ENCODE measurements around the gene TOP2B.

Gene TOP2B, protein sequence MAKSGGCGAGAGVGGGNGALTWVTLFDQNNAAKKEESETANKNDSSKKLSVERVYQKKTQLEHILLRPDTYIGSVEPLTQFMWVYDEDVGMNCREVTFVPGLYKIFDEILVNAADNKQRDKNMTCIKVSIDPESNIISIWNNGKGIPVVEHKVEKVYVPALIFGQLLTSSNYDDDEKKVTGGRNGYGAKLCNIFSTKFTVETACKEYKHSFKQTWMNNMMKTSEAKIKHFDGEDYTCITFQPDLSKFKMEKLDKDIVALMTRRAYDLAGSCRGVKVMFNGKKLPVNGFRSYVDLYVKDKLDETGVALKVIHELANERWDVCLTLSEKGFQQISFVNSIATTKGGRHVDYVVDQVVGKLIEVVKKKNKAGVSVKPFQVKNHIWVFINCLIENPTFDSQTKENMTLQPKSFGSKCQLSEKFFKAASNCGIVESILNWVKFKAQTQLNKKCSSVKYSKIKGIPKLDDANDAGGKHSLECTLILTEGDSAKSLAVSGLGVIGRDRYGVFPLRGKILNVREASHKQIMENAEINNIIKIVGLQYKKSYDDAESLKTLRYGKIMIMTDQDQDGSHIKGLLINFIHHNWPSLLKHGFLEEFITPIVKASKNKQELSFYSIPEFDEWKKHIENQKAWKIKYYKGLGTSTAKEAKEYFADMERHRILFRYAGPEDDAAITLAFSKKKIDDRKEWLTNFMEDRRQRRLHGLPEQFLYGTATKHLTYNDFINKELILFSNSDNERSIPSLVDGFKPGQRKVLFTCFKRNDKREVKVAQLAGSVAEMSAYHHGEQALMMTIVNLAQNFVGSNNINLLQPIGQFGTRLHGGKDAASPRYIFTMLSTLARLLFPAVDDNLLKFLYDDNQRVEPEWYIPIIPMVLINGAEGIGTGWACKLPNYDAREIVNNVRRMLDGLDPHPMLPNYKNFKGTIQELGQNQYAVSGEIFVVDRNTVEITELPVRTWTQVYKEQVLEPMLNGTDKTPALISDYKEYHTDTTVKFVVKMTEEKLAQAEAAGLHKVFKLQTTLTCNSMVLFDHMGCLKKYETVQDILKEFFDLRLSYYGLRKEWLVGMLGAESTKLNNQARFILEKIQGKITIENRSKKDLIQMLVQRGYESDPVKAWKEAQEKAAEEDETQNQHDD (N-terminal part only)

DNA sequence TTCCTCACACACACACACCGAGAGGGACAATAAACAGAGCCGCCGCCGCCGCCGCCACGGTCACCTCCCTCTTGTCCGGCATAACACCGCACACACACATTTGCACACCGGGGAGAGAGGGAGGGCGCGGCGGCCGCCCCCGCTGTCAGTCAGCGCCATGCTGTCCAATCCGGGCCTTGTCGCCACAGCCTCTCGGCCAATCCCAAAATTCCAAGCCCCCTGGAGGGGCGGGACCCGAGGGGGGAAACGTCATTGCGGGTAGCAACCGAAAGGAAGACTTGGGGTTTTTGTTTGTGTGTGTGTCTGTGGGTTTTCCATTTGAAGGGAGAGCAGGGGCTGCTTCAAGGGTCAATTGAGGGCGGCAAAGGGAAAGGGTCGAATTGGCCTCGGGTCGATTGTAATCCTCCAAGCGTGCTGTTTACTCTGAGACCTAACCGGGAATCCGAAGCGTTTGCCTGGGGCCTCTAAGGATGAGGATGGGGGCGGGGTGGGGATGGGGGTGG lies at the start of gene TOP2B:
Gene TOP2B, minus strand, starts transcription at position 96 of the 503 bp plus-strand sequence. CDS start 610 bp downstream, outside the sequence.
- DNase-seq: peak; percentile 94

DNA sequence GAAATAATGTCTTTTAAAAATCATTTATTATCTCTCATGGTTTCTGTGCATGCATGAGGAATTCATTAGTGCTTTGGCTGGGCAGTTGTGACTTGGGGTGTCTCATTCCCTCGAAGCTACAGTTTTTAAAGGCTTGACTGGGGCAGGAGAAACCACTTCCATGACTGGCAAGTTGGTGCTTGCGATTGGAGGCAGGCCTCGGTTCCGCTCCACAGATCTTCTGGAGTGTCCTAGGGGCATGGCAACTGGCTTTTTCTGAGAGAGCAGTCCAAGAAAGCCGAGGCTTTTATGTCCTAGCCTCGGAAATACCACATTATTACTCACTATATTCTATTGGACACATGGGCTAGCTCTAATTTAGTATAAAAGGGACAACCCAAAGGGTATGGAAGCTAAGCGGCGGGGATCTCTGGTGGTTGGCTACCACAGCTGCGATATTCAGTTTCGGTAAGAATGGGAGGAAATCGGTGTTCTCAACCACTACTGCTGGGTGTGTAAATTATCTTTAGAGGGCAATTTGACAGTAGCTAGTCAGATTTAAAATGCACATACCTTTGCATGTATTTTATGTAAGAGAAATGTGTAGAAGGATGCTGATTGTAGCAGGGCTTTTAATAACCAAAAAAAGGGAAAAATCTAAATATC lies 48.8 kb upstream of the TOP2B start:
- DNase-seq: no peak

DNA sequence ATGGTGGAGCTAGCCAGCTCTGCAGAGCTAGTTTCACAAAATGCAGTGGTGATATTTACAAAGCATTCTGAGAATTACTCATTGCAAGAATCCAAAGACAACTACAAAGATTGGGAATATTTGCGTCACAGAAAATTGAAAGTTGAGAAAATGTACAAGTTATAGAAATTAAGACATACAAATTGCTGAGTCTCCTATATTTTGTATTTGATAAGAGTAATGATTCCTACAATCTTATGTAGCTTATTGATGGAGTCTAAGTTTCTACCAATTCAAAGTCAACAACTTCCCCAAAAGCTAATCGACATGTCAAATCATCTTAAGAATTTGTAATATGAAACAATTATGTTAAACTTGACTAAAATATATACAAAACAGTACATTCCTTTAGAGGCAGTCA lies 46.4 kb upstream of the TOP2B start:
- no peak for DNase-seq

DNA sequence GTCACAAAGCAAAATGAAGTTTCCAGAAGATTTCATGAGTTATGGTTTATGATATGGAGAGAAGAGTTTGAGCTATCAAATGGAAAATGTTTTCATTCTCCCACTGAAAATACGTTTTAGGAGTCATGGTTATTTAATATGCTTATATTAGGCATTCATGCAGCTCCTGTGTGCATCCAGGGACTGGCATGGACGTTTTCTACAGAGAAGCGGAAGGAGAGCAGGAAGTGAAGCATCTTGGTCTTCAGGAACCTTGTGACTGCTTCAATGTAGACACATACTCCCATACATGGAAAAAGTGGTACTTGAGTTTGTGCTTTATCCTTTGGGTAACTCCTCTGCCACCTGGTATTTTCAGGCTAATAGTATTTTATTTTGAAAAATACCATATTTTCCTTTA lies 43.3 kb upstream of the TOP2B start:
- no peak for DNase-seq

DNA sequence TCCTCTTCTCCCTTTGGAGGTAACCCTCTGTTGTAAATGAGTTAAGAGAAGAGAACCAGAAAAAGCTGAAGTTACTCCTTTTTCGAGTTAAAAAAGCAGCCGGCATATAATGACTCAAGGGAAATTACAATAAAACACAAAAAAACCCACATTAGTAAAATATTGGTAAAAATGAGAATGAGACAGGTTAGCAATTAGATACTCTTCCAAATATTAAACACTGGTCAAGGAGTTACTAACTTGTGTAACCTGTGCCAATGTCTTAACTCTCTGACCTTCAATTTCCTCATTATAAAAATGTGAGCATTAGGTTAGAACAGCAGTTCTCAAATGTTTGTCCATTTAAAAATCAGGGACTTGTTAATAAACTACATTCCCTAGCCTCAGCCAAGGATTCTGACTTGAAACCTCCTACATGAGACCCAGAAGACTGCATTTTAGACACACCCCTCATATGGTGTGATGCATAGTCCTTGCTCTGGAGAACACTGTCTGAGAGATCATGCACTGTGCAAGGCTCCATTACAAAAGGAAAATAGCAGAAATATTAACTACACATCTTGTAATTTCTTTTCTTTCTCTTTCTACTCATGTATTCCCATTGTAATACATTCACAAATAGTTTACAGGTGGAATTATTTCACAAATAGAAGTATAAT lies 42.7 kb upstream of the TOP2B start:
- DNase-seq: no peak

DNA sequence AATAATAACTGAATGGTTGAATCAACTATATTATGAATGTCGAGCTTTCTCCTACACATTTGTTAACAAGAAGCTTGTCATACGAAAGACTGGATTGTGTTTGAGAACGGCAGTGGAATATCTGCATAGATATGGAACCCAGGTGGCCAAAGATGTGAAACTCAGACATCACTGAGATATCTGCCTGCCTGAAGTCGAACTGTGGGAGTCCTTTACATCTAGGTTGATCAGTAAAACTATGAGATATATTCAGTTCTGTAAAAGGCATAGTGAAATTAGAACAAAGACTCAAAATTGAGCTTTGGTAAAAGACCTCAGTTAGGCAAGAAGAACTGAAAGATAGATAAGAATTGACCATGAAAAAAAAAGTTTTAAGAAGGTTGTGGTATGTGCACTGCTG lies 41.5 kb upstream of the TOP2B start:
- DNase-seq: no peak

DNA sequence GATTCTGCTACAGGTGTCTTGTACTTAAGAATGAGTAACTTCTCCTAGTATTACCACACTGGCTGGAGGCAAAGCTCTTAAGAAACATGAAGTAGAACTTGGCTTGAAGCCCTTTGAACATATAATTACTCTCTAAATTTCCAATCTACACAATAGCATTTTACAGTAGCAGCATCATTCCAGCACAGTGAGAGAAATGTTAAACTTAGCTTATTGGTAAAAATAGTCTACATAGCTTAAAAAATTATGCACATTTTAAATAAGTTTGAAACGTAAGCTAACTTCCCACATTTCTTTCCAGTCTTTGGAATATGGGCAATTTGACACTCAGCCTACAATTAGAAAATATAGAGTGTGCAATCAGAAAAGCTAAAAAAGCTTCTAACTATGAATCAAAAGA lies 32.8 kb upstream of the TOP2B start:
- DNase-seq: no peak

DNA sequence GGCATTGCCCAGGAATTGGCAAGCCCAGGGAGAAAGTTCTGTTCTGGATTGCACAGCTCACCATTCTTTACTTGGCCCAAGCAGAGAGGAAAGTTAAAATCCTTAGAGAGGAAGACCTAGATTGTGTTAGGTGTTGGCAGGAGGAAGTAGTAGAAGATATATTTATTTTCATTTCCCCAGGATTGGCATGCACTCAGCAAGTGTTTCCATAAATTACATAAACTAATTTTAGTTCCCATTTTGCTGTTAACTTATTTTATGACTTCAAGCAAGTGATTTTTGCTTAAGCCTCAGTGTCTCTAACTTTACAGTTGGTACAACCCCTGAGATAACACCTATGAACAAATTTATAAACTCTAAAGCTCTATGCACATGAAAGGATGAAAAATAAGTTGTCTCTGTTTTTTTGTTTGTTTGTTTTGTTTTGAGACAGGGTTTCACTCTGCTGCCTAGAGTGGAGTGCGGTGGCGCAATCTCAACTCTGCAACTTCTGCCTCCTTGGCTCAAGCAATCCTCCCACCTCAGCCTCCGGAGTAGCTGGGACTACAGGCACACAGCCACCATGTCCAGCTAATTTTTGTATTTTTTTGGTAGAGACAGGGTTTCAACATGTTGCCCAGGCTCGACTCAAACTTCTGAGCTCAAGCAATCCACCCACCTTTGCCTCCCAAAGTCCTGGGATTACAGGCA lies 31.2 kb upstream of the TOP2B start:
- DNase-seq: no peak

DNA sequence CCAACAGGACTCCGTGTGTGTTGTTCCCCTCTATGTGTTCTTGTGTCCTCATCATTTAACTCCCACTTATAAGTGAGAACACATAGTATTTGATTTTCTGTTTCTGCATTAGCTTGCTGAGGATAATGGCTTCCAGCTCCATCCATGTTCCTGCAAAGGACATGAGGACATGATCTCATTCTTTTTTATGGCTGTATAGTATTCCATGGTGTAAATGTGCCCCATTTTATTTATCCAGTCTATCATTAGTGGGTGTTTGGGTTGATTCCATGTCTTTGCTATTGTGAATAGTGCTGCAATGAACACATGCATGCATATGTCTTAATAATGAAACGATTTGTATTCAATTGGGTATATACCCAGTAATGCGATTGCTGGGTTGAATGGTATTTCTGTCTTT lies 28.5 kb upstream of the TOP2B start:
- DNase-seq: no peak

DNA sequence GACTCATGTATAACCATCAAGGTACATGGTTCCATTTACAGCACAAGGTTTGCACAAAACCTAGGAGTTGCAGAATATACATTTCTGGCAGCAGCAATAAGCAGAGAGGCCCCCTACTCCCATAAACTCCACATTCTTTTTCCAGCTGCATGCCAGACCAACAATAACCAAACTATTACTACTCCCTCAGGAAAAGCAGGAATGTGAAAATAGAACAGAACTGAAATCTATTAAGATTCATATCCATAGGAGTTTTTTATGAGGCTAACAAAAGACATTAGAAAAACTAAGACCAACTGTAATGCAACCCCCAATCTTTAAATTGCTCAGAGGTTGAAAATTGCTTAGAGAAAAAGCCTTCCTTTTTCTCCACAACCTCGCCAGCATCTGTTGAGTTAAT lies 27.6 kb upstream of the TOP2B start:
- no peak for DNase-seq

DNA sequence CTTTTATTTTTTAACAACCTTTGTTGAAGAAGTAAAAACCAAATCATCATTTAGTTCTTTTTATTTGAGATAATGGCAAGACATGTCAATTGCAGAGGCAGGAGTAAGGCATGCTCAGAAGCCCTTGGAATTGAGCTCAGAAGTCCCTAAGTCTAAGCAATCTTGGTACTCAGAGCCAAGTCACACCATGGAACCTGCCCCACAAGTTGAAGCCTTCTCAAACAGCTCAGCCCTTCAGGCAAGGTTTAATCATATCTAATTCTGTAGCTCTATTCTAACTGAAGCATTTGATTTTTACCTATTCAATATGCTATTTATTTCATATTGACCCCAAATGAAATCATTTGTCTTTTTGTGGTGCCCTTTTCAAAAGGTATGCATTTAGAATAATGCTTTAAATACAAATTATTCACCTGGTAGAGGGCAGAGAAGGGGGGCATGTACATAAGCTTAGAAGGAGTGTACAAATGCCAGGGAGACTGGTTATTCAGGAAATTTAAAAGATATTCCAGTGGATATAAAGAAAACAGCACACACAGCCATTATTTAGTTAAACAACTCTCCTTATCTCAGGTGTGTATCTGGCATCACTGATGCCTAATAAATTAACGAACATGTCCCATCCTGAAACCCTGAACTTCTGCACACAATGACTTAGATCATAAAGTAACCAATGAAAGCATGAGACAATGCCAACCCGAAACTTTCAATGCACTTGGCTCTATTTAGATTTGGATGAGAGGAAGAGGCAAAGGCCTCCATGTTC lies 26.2 kb upstream of the TOP2B start:
- DNase-seq: no peak

DNA sequence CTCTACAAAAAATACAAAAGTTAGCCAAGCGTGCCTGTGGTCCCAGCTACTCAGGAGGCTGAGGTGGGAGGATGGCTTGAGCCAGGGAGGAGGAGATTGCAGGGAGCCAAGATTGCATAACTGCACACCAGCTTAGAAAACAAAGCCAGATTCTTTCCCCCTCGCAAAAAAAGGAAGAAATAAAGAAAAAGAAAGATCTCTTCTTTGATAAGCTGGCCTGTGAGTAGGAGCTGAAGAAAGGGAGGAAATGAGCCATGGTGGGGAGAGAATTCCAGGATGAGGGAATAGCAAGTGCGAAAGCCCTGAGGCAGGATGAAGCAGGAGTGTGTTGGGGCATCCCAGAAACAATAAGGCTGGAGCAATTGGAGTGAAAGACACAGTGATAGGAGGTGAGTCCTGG lies 24.5 kb upstream of the TOP2B start:
- no peak for DNase-seq

DNA sequence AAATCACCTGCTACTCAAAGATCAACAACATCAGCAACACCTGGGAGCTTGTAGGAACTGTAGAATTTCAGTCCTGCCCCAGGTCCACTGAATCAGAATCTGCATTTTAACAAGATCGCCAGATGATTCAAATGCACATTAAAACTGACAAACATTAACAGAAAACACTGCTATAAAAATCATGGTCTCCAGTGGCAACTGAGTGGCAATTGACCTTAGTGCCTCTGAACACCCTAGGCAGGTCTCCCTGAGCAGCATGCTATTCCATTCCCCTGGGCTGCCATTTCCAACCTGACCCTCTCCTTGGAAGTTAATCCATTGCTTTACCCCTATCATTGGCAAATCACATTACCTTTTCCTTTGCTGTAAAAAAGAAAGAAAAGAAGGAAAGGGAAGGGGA lies 23.0 kb upstream of the TOP2B start:
- no peak for DNase-seq

DNA sequence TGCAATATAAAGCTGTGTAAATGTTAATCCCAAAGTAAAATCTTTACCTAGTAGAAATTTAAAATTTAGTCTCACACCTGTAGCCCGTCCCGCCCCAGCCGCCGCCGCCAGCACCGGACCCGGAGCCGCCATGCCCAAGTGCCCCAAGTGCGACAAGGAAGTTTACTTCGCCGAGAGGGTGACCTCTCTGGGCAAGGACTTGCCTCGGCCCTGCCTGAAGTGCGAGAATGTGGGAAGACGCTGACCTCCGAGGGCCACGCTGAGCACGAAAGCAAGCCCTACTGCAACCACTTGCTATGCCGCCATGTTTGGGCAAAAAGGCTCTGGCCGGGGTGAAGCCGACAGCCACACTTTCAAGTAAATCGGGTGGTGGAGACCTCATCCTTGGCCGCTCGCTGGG lies 22.1 kb upstream of the TOP2B start:
- no peak for DNase-seq

DNA sequence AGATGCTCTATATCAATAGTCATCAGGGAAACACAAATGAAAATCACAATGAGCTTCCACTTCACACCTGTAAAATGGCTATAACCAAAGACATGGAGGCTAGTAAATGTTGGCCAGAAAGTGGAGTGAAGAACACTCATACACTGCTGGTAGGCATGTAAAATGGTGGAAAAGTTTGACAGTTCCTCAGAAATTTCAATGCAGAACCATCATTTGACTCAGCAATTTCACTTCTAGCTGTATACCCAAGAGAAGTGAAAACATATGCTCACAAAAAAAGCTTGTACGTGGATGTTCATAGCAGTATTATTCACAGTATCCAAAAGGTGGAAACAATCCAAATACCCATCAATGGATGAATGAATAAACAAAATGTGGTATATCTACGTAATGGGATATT lies 19.2 kb upstream of the TOP2B start:
- no peak for DNase-seq

DNA sequence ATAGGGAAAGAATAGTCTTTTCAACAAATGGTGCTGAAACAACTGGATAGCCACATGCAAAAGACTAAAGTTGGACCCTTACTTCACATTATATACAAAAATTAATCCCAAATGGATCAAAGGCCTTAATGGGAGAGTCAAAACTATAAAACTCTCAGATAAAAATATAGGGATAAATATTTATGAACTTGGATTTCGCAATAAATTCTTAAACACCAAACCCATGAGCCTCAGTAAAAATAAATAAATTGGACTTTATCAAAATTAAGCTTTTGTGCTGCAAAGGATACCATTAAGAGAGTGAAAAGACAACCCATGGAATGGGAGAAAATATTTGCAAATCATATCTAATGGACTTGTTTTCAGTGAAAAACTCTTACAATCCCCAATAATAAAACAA lies 18.7 kb upstream of the TOP2B start:
- no peak for DNase-seq

DNA sequence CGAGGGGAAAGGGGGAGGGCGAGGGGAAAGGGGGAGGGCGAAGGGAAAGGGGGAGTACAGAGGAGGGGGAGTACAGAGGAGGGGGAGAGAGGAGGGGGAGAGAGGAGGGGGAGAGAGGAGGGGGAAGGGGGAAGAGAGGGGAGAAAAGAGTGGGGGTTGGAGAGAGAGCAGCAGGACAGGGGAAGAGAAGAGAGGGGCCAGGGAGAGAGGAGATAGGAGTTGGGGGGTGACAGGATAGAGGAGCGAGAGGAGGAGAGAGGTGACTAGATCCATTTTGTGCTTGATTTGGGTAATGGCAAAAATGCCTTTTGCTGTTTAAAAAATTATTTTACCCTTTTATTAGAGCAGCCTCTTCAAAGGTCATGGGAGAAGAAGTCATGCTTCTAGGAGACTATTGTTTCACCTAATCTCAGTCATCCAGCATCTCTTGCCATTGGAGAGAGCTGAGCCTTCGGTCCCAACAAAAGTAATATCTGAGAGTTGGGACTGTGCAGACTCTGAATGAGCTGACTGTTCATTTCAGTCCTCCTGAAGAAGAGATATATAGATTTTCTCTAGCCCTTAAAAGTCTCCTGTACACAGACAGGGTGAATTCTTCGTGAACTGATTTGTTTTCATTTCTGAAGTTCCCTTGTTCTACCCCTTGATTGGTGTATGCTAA lies 15.1 kb upstream of the TOP2B start:
- DNase-seq: no peak

DNA sequence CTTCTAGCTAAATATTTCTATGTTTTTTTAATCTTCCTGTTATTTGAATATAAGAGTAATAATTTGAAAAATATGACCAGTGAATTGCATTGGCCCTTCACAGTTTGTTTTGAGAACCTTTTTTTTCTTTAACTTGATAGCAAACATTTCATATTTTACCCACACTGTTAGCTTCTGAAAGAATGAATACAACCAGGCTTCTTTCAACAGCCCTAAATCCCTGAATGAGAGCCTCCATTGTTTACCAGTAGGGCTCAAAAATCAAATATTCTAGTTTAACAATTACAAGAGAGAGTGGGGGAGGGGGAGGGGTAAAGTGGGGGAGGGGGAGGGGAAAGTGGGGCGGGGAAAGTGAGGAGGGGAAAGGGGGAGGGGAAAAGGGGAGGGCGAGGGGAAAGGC lies 14.5 kb upstream of the TOP2B start:
- no peak for DNase-seq

DNA sequence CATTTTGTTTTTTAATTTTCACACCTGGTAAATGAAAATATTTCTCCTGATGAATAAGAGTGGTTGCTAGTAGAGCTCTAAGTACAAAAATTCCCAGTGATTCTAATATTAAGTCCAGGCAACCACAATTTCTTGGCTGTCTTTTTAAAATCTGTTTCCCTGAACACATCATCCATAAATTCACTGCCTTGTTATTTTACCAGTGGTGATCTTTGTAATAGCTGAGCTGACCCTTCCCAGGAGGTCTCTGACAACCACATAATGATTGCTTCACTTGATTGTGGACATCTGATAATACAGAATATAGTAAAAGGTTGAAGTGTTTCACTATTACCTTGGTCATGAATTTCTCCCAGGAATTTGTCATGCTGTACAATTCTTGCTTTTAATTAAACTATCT lies 13.9 kb upstream of the TOP2B start:
- no peak for DNase-seq

DNA sequence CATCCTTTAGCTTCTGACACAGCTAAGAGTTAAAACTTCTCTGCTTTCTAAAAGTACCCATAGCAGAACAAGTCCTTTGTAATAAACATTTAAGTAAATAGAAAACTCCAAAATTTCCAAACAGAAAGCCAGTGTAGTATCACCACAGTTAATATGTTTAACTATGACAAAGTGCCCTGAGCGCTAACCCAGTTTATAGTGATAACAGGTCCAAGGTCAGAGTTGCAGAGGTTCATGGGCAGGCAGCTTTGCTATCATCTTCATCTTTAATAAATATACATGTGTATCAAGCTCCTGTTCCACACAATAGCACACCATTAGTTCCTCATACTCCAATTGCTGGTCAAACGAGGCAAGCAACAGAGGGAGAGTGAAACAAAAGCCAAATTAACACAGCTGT lies 12.4 kb upstream of the TOP2B start:
- DNase-seq: no peak
